Heart right ventricle (tissue), 16 donors: ENCODE data around the gene MEGF11. TPM values are rescaled to one million over a fixed set of nuclear protein-coding genes. Genes with fewer than 3 reads are reported as not detected.

ENCODE experiments used
- ATAC-seq, 8 donors: fragments of 200-7000 bp; cut with Tn5 transposase; one replicate each; pipeline ENCODE4 v1.9.1; 2020; ENCODE audit warnings: mild to moderate bottlenecking in 8 of 8, moderate library complexity in 8 of 8, moderate number of reproducible peaks in 1 of 8
- DNase-seq, 2 donors: peaks; one replicate each; pipeline ENCODE4 v3.0.0-alpha.2; 2020
- H3K27ac ChIP-seq, 10 donors: fragments of 200-600 bp; sonication (generic) in 2 of 10; one replicate each; pipeline versions ENCODE4 v1.5.0 to v1.8.0; 2020 to 2022; ENCODE audit warnings: mild to moderate bottlenecking in 3 of 10
- H3K27me3 ChIP-seq, 7 donors: fragments of 200-600 bp; one replicate each; pipeline ENCODE4 v1.8.0; 2021 to 2022; ENCODE audit warnings: mild to moderate bottlenecking in 2 of 7
- H3K36me3 ChIP-seq, 9 donors: fragments of 200-600 bp; sonication (generic) in 1 of 9; one replicate each; pipeline versions ENCODE4 v1.5.0 to v1.8.0; 2020 to 2022; ENCODE audit warnings: mild to moderate bottlenecking in 2 of 9
- H3K4me1 ChIP-seq, 9 donors: fragments of 200-600 bp; sonication (generic) in 1 of 9; one replicate each; pipeline versions ENCODE4 v1.5.0 to v1.8.0; 2020 to 2022; ENCODE audit warnings: mild to moderate bottlenecking in 4 of 9
- H3K4me3 ChIP-seq, 10 donors: fragments of 200-600 bp; sonication (generic) in 2 of 10; one replicate each; pipeline versions ENCODE4 v1.5.0 to v1.8.0; 2020 to 2022; ENCODE audit warnings: mild to moderate bottlenecking in 7 of 10, moderate library complexity in 2 of 10
- H3K9me3 ChIP-seq, 11 donors: fragments of 200-600 bp in 10 of 11; sonication (generic) in 2 of 11; one replicate each; pipeline versions ENCODE4 v1.5.0 to v1.8.0; 2013 to 2022; ENCODE audit warnings: mild to moderate bottlenecking in 2 of 11, control low read depth in 1 of 11, moderate library complexity in 1 of 11
- CTCF ChIP-seq, 9 donors: fragments of 200-600 bp; sonication (generic) in 2 of 9; IDR thresholded peaks; one replicate each; pipeline versions ENCODE4 v1.5.0 to v1.8.0; 2021 to 2022; ENCODE audit warnings: antibody characterized with exemption in 9 of 9, mild to moderate bottlenecking in 5 of 9, moderate library complexity in 1 of 9
- WGBS, 2 donors: extraction: QIAGEN DNeasy Blood & Tissue Kit; methylation state at CpG; one replicate each; pipeline ENCODE4 v1.1.7; 2013; ENCODE audit warnings: inconsistent platforms in 1 of 2; 5-methylcytosine and 5-hydroxymethylcytosine counted together
- intact Hi-C, 10 donors: fragments of 100-400 bp; cut with DNase I; formaldehyde crosslinking; loops; one replicate each; pipeline versions ENCODE4 v1.11.1 to v1.14.2; 2022
- polyA plus RNA-seq, 2 donors: library from polyadenylated mRNA; stranded (reverse); fragments of 200-250 nt; gene quantifications; one replicate each; pipeline ENCODE4 v1.2.3, GENCODE V29; 2013
- total RNA-seq, 10 donors: library from RNA; stranded (reverse); fragmentation: NEBNext Ultra II Directional in 3 of 10; extraction: Animal tissue kit (Norgen Biotek cat#: 25700) in 3 of 10; gene quantifications; one replicate each; pipeline versions ENCODE4 v1.2.1 to v1.2.4, GENCODE V29; 2021 to 2023
- donor health status: Arrhythmogenic right ventricular cardiomyopathy.
- donor health status: ischemic (EF 13 %, LVEDD 7.1; RV severe dilation, severe dysfunction).
- donor health status: healthy with polysubstance abuse.
- donor health status: DM: no; HTN: yes; CAD: no.
- donor health status: DM: no; HTN: no; CAD: no.
- donor health status: ischemic (EF 25% LVEDD 6.9; RV normal size, moderate dysfunction).
- donor health status: ischemic (EF 25% LVEDD 5.7; RV mildly dilated, moderate dysfunction).
- donor health status: healthy.
- donor health status: DM: yes; HTN: yes; CAD: no.
- donor health status: Ischemic cardiomyopathy.
- donor health status: ischemic (EF 35%, LVEDD 5.7; RV mildly dilated, moderate dysfunction).
- donor health status: nonischemic (EF 11% LVEDD 7.7; RV severe dilation, severe dysfunction).
- donor health status: DM: yes; HTN: yes; CAD: no.
- donor health status: PGD.
- donor health status: ischemic (EF 29% LVEDD 5.4; RV normal size, mild dysfunction).
- donor health status: nonischemic (EF 23%, LVEDD 6.1; RV moderate dilation, normal function).

The MEGF11 gene
- total and polyA plus RNA-seq, 12 donors = 0.03 TPM; not detected in 11

- TF ChIP-seq CTCF (IDR thresholded peaks at IDR 0.05) = no peak
- no peaks in the 10 kb centered on the region for H3K9me3 ChIP-seq
- H3K4me3 ChIP-seq = no peak overlapping the region
- DNase-seq (no peak), ATAC-seq (no peak)
- H3K27ac ChIP-seq = no peak overlapping the region
- 8 to 9% methylated on average over 4 of the region's 4 CpGs for WGBS, 2 donors
- H3K27me3 ChIP-seq = peaks cover 0 to 34% (median 24%) of the 10 kb centered on the region in 7 donors
- intact Hi-C loops = no loop called here
- H3K4me1 ChIP-seq = no peaks in the 10 kb centered on the region
- no peaks in the 10 kb centered on the region for H3K36me3 ChIP-seq
These were observed 228.5 kb downstream of the MEGF11 start for GRCh38 chr15:66025015-66025452.

DNA sequence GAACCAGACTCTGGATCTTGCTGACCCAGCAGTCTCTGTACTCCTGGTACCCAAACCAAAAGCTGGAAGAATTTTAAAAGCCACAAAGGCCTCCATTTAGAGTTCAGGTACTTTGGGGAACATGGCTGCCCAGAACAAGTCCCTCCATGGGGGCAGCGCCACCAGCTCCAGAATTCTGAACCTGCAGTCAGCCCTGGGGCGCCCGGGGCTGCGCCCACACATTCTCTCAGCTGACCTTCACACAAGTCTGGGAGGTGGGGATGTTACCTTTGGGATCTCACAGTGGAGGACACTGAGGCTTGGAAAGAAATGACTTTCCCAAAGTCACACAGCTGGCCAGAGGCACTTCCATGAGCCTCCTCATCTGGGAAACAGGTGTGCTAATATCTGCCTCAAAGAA, 229.4 kb downstream of the MEGF11 start:
- TF ChIP-seq CTCF (IDR thresholded peaks at IDR 0.05) = no peak
- Histone ChIP-seq H3K36me3 (no peaks in the 10 kb centered on the region), H3K9me3 (no peaks in the 10 kb centered on the region), H3K4me3 (no peak overlapping the region), H3K4me1 (no peaks in the 10 kb centered on the region), H3K27ac (no peak overlapping the region), H3K27me3 (peaks cover 0 to 40% (median 28%) of the 10 kb centered on the region in 7 donors)
- DNase-seq (no peak), ATAC-seq (no peak)
- intact Hi-C loops = no loop called here
- WGBS, 2 donors = 92% methylated on average over 4 of the region's 4 CpGs

DNA sequence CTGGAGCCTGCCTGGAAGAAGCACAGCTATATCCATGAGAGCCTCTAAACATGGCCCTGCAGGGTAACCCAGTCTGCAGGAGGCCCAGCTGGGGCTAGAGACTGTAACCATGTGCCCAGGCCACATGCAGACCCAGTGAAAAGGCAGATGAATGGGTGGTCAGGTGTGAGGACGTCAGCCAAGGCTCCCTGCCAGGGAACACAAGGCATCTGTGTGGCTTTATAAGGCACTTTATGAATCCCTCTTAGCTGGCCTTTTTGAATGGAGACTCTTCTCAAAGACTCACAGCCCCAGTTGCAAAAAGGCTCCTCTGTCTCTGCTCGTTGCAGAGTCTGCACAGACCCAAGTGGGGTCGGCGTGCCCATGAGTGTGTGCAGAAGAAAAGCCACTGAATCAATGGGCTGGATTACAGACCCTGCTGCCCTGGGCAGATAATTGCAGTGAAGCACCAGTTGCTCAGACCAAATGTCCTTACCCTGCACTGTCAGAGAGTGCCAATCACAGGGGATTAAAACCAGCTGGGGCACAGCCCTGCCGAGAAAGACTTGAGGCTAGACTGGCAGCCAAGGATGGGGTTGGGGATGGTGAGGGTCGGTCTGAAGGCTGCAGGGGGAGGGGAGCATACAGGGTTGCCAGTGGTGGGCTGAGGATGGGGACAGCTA, 230.1 kb downstream of the MEGF11 start:
- H3K4me3 ChIP-seq = no peak overlapping the region
- no peak for ATAC-seq
- H3K27me3 ChIP-seq = peaks cover 0 to 40% (median 24%) of the 10 kb centered on the region in 7 donors
- no peaks in the 10 kb centered on the region for H3K36me3 ChIP-seq
- no peaks in the 10 kb centered on the region for H3K9me3 ChIP-seq
- TF ChIP-seq CTCF (IDR thresholded peaks at IDR 0.05) = no peak
- intact Hi-C loops = no loop called here
- no peak for DNase-seq
- 56 to 63% methylated on average over 6 of the region's 6 CpGs for WGBS, 2 donors
- no peak overlapping the region for H3K27ac ChIP-seq
- no peaks in the 10 kb centered on the region for H3K4me1 ChIP-seq

GRCh38 chr15:66022163-66022525, 231.4 kb downstream of the MEGF11 start:
- H3K27ac ChIP-seq = no peak overlapping the region
- H3K9me3 ChIP-seq = no peaks in the 10 kb centered on the region
- no peaks in the 10 kb centered on the region for H3K36me3 ChIP-seq
- TF ChIP-seq CTCF (IDR thresholded peaks at IDR 0.05) = no peak
- no peaks in the 10 kb centered on the region for H3K4me1 ChIP-seq
- intact Hi-C loops = no loop called here
- peaks cover 0 to 40% (median 22%) of the 10 kb centered on the region in 7 donors for H3K27me3 ChIP-seq
- DNase-seq = no peak
- H3K4me3 ChIP-seq = no peak overlapping the region
- WGBS, 2 donors = 71 to 75% methylated on average over 3 of the region's 3 CpGs
- ATAC-seq = no peak
